ENCODE results near the gene B3GNT5. TPM values are rescaled to one million over a fixed set of nuclear protein-coding genes. Genes with fewer than 3 reads are reported as not detected.

The B3GNT5 gene
- total and polyA plus RNA-seq, 10 of the 15 experiments (the other 5 are each of a cell fraction or from before 2014, with no cell fraction given): 0.24 to 1.1 (median 0.48) TPM

DNA sequence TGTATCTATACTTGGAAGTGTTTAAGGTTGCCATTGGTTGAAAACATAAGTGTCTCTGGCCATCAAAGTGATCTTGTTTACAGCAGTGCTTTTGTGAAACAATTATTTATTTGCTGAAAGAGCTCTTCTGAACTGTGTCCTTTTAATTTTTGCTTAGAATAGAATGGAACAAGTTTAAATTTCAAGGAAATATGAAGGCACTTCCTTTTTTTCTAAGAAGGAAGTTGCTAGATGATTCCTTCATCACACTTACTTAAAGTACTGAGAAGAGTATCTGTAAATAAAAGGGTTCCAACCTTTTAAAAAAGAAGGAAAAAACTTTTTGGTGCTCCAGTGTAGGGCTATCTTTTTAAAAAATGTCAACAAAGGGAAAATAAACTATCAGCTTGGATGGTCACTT lies 19.7 kb downstream of the B3GNT5 start (continued):
- TF ChIP-seq BCLAF1 (IDR thresholded peaks at IDR 0.05): no peak
- no peak for TF ChIP-seq ZNF592 (IDR thresholded peaks at IDR 0.05)

GRCh38 chr3:183274609-183275008 lies 21.6 kb downstream of the B3GNT5 start:
- intact Hi-C loops (cut with micrococcal nuclease; ENCODE audit: unreplicated experiment): no loop called here
- peak; percentile 62 for FAIRE-seq
- H3K79me2 ChIP-seq (ENCODE audit: control insufficient read depth, insufficient read depth, low read length): no peaks in the 10 kb centered on the region
- H3K27ac ChIP-seq (ENCODE audit: control insufficient read depth, insufficient read depth): no peak overlapping the region
- no TSS peak for BruUV-seq (replicated peaks)
- no peak overlapping the region for H3K4me2 ChIP-seq (ENCODE audit: control insufficient read depth, insufficient read depth)
- no peak for ATAC-seq
- ChIA-PET SMC1A (ENCODE audit: uncharacterized antibody, unreplicated experiment) (interaction anchor here (0.9 to 3.2 kb wide), 6 partner anchors 9 to 107 kb away, joined by 3 to 15 read pairs (median 6); no protein-coding TSS in a partner anchor), CTCF (interaction anchor here (0.6 to 2.8 kb wide), 3 partner anchors 11 to 393 kb away, joined by 3 to 13 read pairs (median 4); no protein-coding TSS in a partner anchor), RAD21 (ENCODE audit: unreplicated experiment) (interaction anchor here (1.2 to 1.9 kb wide), 2 partner anchors 11 to 107 kb away, joined by 4 to 8 read pairs; no protein-coding TSS in a partner anchor), POLR2A (no interaction called here)
- H3K36me3 ChIP-seq (ENCODE audit: control insufficient read depth in 2 of 2, insufficient read depth in 2 of 2, low read length in 1 of 2): no peaks in the 10 kb centered on the region
- no peaks in the 10 kb centered on the region for H3K4me1 ChIP-seq (ENCODE audit: control insufficient read depth, insufficient read depth, low read length)
- H4K20me1 ChIP-seq (ENCODE audit: control insufficient read depth, insufficient read depth): no peaks in the 10 kb centered on the region
- in situ Hi-C loops (cut with MboI): no loop called here
- H2AFZ ChIP-seq (ENCODE audit: control insufficient read depth, low read depth, low read length): no peak overlapping the region
- H3K9ac ChIP-seq (ENCODE audit: control insufficient read depth, insufficient read depth, low read length): no peak overlapping the region
- H3K27me3 ChIP-seq (replicated peaks in 1 of 2; ENCODE audit: control insufficient read depth in 2 of 2, insufficient read depth in 2 of 2, low read length in 1 of 2): no peaks in the 10 kb centered on the region
- no peaks in the 10 kb centered on the region for H3K9me3 ChIP-seq (replicated peaks; ENCODE audit: control insufficient read depth, insufficient read depth, low read length)
- DNase-seq (ENCODE audit: low read depth, low spot score): no peak
- H3K4me3 ChIP-seq: no peak overlapping the region
- WGBS (ENCODE audit: insufficient coverage, insufficient replicate concordance, low lambda C conversion rate, missing lambda C conversion rate): 85% methylated on average over 5 of the region's 5 CpGs
- TF ChIP-seq MTA2 (IDR thresholded peaks at IDR 0.05; ENCODE audit: low read depth) (no peak), BHLHE40 (IDR thresholded peaks at IDR 0.05; ENCODE audit: borderline replicate concordance in 1 of 2, low read depth in 2 of 2, low read length in 1 of 2) (no peak), MEF2A (IDR thresholded peaks at IDR 0.05; ENCODE audit: insufficient read depth, low read depth, low read length) (no peak), NFYA (IDR thresholded peaks at IDR 0.05; ENCODE audit: borderline replicate concordance, low read depth, low read length) (no peak), SREBF2 (IDR thresholded peaks at IDR 0.05; ENCODE audit: low read length) (no peak), RUNX3 (IDR thresholded peaks at IDR 0.05; ENCODE audit: low read length) (no peak), ZNF687 (IDR thresholded peaks at IDR 0.05) (no peak)
